GM06990 (cell line): ENCODE data around the gene POU4F1.

ENCODE experiments used
- DNase-seq: peaks from one replicate; pipeline ENCODE4 v3.0.0-alpha.2; 2011; ENCODE audit not compliant: insufficient read length; ENCODE audit errors: extremely low read depth
- H3K27me3 ChIP-seq: replicated peaks from 2 replicates; pipeline ENCODE4 v1.6.0; 2011; ENCODE audit warnings: low read length; ENCODE audit not compliant: control insufficient read depth, insufficient read depth
- H3K36me3 ChIP-seq: 2 replicates; pipeline ENCODE4 v1.5.1; 2011; ENCODE audit warnings: low read length; ENCODE audit not compliant: control insufficient read depth, insufficient read depth
- H3K4me3 ChIP-seq: replicated peaks from 2 replicates; pipeline ENCODE4 v1.5.1; 2011; ENCODE audit warnings: low read depth, mild to moderate bottlenecking, control low read depth, low read length
- CTCF ChIP-seq: IDR thresholded peaks from 2 replicates; pipeline ENCODE4 v1.5.1; 2011; ENCODE audit warnings: low read length, control low read depth, mild to moderate bottlenecking, inconsistent platforms; ENCODE audit not compliant: insufficient read depth, poor library complexity, severe bottlenecking

The POU4F1 gene

GRCh38 chr13:78602561-78603239, 652 bp downstream of the POU4F1 start:
- H3K27me3 ChIP-seq, result peaks cover 7% of the 10 kb centered on the region
- H3K36me3 ChIP-seq, result no peaks in the 10 kb centered on the region
- H3K4me3 ChIP-seq, result peak overlapping the region; percentile 58
- DNase-seq, result peak; percentile 36
- TF ChIP-seq CTCF, result no peak

- peaks cover 3% of the 10 kb centered on the region; the same call in 1 of the 2 replicates for H3K27me3 ChIP-seq
- peak overlapping the region; percentile 58 for H3K4me3 ChIP-seq
- no peak for TF ChIP-seq CTCF
- H3K36me3 ChIP-seq, result no peaks in the 10 kb centered on the region
- DNase-seq, result no peak
These were observed 1.3 kb downstream of the POU4F1 start for GRCh38 chr13:78601874-78602560.

- DNase-seq, result no peak
- TF ChIP-seq CTCF, result no peak
- Histone ChIP-seq H3K27me3 (0 out of 2 replicates have a peak, but pooled peaks cover 3% of the 10 kb centered on the region), H3K36me3 (no peaks in the 10 kb centered on the region), H3K4me3 (no peak overlapping the region)
These were observed 2.1 kb downstream of the POU4F1 start for GRCh38 chr13:78601124-78601873.

- no peak for DNase-seq
- no peak for TF ChIP-seq CTCF
- Histone ChIP-seq H3K4me3 (no peak overlapping the region), H3K27me3 (peaks cover 2% of the 10 kb centered on the region; the same call in 1 of the 2 replicates), H3K36me3 (no peaks in the 10 kb centered on the region)
These were observed 3.0 kb downstream of the POU4F1 start for GRCh38 chr13:78600280-78600883.

GRCh38 chr13:78599645-78600279, 3.6 kb downstream of the POU4F1 start:
- no peak for DNase-seq
- Histone ChIP-seq H3K4me3 (no peak overlapping the region), H3K27me3 (peaks cover 2% of the 10 kb centered on the region; the same call in 1 of the 2 replicates), H3K36me3 (no peaks in the 10 kb centered on the region)
- no peak for TF ChIP-seq CTCF
